ENCODE results near the gene DYNLT2. TPM values are rescaled to one million over a fixed set of nuclear protein-coding genes. Genes with fewer than 3 reads are reported as not detected.
"Not testable (repeated sequence)": the region's sequence is repeated elsewhere in the genome, so short reads cannot be mapped to it uniquely, and the experiment has no call there.

Gene DYNLT2
- total RNA-seq, 1 donor from 2014 or later: 0.52 TPM

GRCh38 chr6:169702840-169703246 is 48.5 kb downstream of the DYNLT2 start:
- peak overlapping the region; percentile 95 for H3K27ac ChIP-seq (ENCODE audit: low read depth, low read length)
- H3K9ac ChIP-seq (ENCODE audit: low read depth in 1 of 3, low read length in 3 of 3): peak overlapping the region; percentile 91 to 96 (median 93)
- H3K27me3 ChIP-seq (ENCODE audit: control insufficient read depth in 3 of 3, insufficient read depth in 3 of 3, low read length in 3 of 3): no peaks in the 10 kb centered on the region
- H3K4me1 ChIP-seq (ENCODE audit: control insufficient read depth in 3 of 3, insufficient read depth in 3 of 3, low read length in 3 of 3): peaks cover 30 to 51% (median 32%) of the 10 kb centered on the region in 3 donors
- no peaks in the 10 kb centered on the region for H3K9me3 ChIP-seq (ENCODE audit: control insufficient read depth in 3 of 3, low read length in 3 of 3)
- peaks cover 2 to 14% (median 13%) of the 10 kb centered on the region in 3 donors for H3K36me3 ChIP-seq (ENCODE audit: control insufficient read depth in 3 of 3, insufficient read depth in 3 of 3, low read length in 3 of 3)
- peak overlapping the region; percentile 90 to 98 (median 97) for H3K4me3 ChIP-seq (ENCODE audit: low read length in 3 of 3)

DNA sequence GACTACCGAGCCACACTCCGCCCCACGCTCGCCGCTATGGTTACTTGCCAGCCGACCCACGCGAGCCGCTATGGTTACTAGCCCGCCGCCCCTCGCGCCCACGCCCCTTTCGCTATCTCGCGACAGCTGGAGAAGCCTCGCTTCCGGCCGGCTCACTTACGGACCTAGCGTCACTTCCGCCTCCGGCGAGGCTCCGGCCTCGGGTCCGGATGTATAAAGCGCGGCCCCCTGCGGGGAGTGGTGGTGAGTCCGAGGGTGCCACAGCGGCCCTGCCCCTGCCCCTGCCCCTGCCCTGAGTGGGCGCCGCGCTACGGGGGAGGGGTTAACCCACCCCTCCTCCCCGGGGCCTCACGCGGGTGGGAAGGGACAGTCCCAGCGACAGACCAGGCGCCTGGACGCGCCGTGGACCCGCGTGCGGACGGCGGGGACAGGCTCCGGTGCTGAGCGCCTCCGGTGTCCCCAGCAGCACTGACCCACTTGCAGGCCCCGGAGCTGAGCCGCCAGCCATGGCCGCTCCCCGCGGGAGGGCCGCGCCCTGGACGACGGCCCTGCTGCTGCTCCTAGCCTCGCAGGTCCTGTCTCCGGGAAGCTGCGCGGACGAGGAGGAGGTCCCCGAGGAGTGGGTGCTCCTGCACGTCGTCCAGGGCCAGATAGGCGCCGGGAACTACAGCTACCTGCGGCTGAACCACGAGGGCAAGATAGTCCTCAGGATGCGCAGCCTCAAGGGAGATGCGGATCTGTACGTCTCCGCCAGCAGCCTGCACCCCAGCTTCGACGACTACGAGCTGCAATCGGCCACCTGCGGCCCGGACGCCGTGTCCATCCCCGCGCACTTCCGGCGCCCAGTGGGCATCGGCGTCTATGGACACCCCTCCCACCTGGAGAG is 49.2 kb downstream of the DYNLT2 start, which contains the start of the genes C6orf120 and WDR27:
Gene C6orf120 (plus strand): TSS at position 173 of the 886 bp plus-strand sequence. CDS start 334 bp downstream, at position 507.
Gene WDR27 (minus strand): TSS at position 76 of the 886 bp plus-strand sequence. CDS start 13,024 bp downstream, outside the sequence.
- Histone ChIP-seq H3K4me3 (ENCODE audit: low read length in 3 of 3) (peak within 1 kb of the TSS; percentile 90 to 98 (median 97)), H3K4me1 (ENCODE audit: control insufficient read depth in 3 of 3, insufficient read depth in 3 of 3, low read length in 3 of 3) (peaks cover 30 to 52% (median 32%) of the 10 kb centered on the region in 3 donors), H3K27me3 (ENCODE audit: control insufficient read depth in 3 of 3, insufficient read depth in 3 of 3, low read length in 3 of 3) (no peaks in the 10 kb centered on the region), H3K36me3 (ENCODE audit: control insufficient read depth in 3 of 3, insufficient read depth in 3 of 3, low read length in 3 of 3) (peaks cover 2 to 11% (median 8%) of the 10 kb centered on the region in 3 donors), H3K9ac (ENCODE audit: low read depth in 1 of 3, low read length in 3 of 3) (peak within 1 kb of the TSS; percentile 91 to 96 (median 93)), H3K27ac (ENCODE audit: low read depth, low read length) (peak within 1 kb of the TSS; percentile 95), H3K9me3 (ENCODE audit: control insufficient read depth in 3 of 3, low read length in 3 of 3) (no peaks in the 10 kb centered on the region)

DNA sequence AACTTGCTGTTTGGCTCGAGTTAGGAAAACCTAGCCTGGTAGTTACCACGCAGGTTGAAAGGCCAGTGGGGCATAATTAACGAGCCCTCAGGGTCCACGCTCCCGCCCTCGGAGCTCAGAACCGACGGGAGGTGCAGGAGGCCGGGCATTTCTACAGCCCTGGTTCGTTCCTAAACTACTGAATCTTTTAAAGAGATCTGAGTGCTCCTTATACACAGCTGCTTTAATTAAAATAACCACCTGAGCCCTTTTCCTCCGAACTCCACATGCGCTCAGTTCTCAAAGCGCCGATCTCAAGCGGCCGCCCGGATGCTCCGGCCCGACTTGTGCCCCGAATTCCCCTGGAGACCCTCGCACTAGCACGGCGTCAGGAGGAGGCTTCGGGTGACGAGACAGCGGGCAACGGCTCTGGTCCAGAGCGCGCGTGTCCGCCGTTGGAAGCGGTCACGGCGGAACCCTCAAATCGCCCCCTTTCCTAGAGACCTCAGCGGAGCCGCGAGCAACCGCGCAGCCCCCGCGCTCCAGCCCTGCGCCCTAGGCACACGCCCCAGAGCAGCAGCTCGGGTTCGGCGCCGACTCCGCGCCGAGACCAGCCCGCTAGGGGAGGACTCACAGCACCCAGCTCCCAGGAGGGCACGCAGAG is 49.9 kb downstream of the DYNLT2 start:
- Histone ChIP-seq H3K27ac (ENCODE audit: low read depth, low read length) (peak overlapping the region; percentile 95), H3K4me1 (ENCODE audit: control insufficient read depth in 3 of 3, insufficient read depth in 3 of 3, low read length in 3 of 3) (peaks cover 30 to 52% (median 32%) of the 10 kb centered on the region in 3 donors), H3K9ac (ENCODE audit: low read depth in 1 of 3, low read length in 3 of 3) (peak overlapping the region; percentile 91 to 96 (median 93)), H3K27me3 (ENCODE audit: control insufficient read depth in 3 of 3, insufficient read depth in 3 of 3, low read length in 3 of 3) (no peaks in the 10 kb centered on the region), H3K9me3 (ENCODE audit: control insufficient read depth in 3 of 3, low read length in 3 of 3) (no peaks in the 10 kb centered on the region), H3K4me3 (ENCODE audit: low read length in 3 of 3) (peak overlapping the region; percentile 90 to 98 (median 97)), H3K36me3 (ENCODE audit: control insufficient read depth in 3 of 3, insufficient read depth in 3 of 3, low read length in 3 of 3) (peaks cover 2 to 11% (median 8%) of the 10 kb centered on the region in 3 donors)

DNA sequence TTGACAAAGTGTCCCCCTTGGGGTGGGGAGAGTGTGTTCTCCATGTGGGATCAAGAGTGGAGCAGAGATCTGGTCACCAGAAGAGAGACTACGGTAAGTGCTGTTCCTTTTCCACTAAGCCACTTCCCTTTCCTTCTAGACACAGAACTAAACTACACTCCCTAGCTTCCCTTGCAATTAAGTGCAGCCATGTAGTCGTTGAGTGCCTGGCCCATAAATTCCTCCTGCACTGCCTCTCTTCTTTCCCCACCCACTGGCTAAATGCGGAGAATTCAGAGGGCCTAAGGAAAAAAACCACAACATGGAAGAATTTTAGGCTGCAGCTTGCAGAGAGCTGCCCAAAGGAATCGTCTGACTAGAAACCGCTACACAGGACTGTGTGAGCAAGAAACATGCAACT is 51.1 kb downstream of the DYNLT2 start:
- H3K27ac ChIP-seq (ENCODE audit: low read depth, low read length): no peak overlapping the region
- no peaks in the 10 kb centered on the region for H3K27me3 ChIP-seq (ENCODE audit: control insufficient read depth in 3 of 3, insufficient read depth in 3 of 3, low read length in 3 of 3)
- H3K9me3 ChIP-seq (ENCODE audit: control insufficient read depth in 3 of 3, low read length in 3 of 3): no peaks in the 10 kb centered on the region
- no peak overlapping the region for H3K4me3 ChIP-seq (ENCODE audit: low read length in 3 of 3)
- H3K4me1 ChIP-seq (ENCODE audit: control insufficient read depth in 3 of 3, insufficient read depth in 3 of 3, low read length in 3 of 3): peaks cover 30 to 52% (median 32%) of the 10 kb centered on the region in 3 donors
- peaks cover 2 to 11% (median 8%) of the 10 kb centered on the region in 3 donors for H3K36me3 ChIP-seq (ENCODE audit: control insufficient read depth in 3 of 3, insufficient read depth in 3 of 3, low read length in 3 of 3)
- H3K9ac ChIP-seq (ENCODE audit: low read depth in 1 of 3, low read length in 3 of 3): no peak overlapping the region

DNA sequence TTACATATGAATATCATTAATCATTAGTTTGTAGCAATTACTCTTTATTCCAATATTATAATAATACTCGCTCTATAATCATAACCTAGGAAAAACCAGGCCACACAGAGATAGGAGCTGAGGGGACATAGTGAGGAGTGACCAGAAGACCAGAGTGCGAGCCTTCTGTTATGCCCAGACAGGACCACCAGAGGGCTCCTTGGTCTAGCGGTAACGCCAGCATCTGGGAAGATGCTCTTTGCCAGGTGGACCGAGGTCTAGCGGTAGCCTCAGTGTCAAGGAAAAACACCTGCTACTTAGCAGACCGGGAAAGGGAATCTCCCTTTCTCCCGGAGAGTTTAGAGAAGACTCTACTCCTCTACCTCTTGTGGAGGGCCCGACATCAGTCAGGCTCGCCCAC is 54.3 kb downstream of the DYNLT2 start:
- not testable (repeated sequence) for H3K27ac ChIP-seq (ENCODE audit: low read depth, low read length)

DNA sequence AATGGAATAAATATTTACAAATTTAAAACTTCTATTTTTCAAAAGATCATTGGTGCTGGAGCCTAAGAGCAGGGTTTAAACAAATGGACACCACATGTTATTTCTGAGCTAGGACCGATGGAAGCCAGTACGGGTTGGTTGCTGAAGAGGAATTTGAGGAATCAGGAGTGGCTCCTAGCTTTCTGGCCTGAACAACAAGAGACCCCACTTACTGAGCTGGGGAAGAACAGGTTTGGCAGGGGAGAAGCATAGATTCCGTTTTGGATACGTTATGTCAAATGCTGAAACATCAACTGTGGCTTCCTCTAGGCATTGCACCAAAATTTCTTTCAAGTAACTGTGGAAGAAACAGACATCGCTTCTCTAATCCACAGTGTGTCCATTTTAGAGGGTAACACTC is 56.2 kb downstream of the DYNLT2 start:
- no peak overlapping the region for H3K4me3 ChIP-seq (ENCODE audit: low read length in 3 of 3)
- no peak overlapping the region for H3K27ac ChIP-seq (ENCODE audit: low read depth, low read length)
- no peaks in the 10 kb centered on the region for H3K9me3 ChIP-seq (ENCODE audit: control insufficient read depth in 3 of 3, low read length in 3 of 3)
- H3K4me1 ChIP-seq (ENCODE audit: control insufficient read depth in 3 of 3, insufficient read depth in 3 of 3, low read length in 3 of 3): peaks cover 2 to 17% (median 6%) of the 10 kb centered on the region in 3 donors
- H3K27me3 ChIP-seq (ENCODE audit: control insufficient read depth in 3 of 3, insufficient read depth in 3 of 3, low read length in 3 of 3): no peaks in the 10 kb centered on the region
- H3K9ac ChIP-seq (ENCODE audit: low read depth in 1 of 3, low read length in 3 of 3): no peak overlapping the region
- H3K36me3 ChIP-seq (ENCODE audit: control insufficient read depth in 3 of 3, insufficient read depth in 3 of 3, low read length in 3 of 3): peaks cover 2 to 8% (median 3%) of the 10 kb centered on the region in 3 donors

More for the DNA sequence above, 54.3 kb downstream of the DYNLT2 start:
- not testable (repeated sequence) for H3K9ac ChIP-seq (ENCODE audit: low read depth in 1 of 3, low read length in 3 of 3); H3K27me3 ChIP-seq (ENCODE audit: control insufficient read depth in 3 of 3, insufficient read depth in 3 of 3, low read length in 3 of 3); H3K9me3 ChIP-seq (ENCODE audit: control insufficient read depth in 3 of 3, low read length in 3 of 3); H3K36me3 ChIP-seq (ENCODE audit: control insufficient read depth in 3 of 3, insufficient read depth in 3 of 3, low read length in 3 of 3); H3K4me3 ChIP-seq (ENCODE audit: low read length in 3 of 3)
- peaks cover 13 to 31% (median 15%) of the 10 kb centered on the region in 3 donors for H3K4me1 ChIP-seq (ENCODE audit: control insufficient read depth in 3 of 3, insufficient read depth in 3 of 3, low read length in 3 of 3)

- no peak overlapping the region for H3K9ac ChIP-seq (ENCODE audit: low read depth in 1 of 3, low read length in 3 of 3)
- H3K27ac ChIP-seq (ENCODE audit: low read depth, low read length): no peak overlapping the region
- H3K36me3 ChIP-seq (ENCODE audit: control insufficient read depth in 3 of 3, insufficient read depth in 3 of 3, low read length in 3 of 3): peaks cover 2 to 7% (median 3%) of the 10 kb centered on the region in 3 donors
- no peaks in the 10 kb centered on the region for H3K27me3 ChIP-seq (ENCODE audit: control insufficient read depth in 3 of 3, insufficient read depth in 3 of 3, low read length in 3 of 3)
- no peak overlapping the region for H3K4me3 ChIP-seq (ENCODE audit: low read length in 3 of 3)
- H3K9me3 ChIP-seq (ENCODE audit: control insufficient read depth in 3 of 3, low read length in 3 of 3): no peaks in the 10 kb centered on the region
- no peaks in the 10 kb centered on the region for H3K4me1 ChIP-seq (ENCODE audit: control insufficient read depth in 3 of 3, insufficient read depth in 3 of 3, low read length in 3 of 3)
Measured at GRCh38 chr6:169692516-169692915, 58.9 kb downstream of the DYNLT2 start.

GRCh38 chr6:169691260-169691659 is 60.1 kb downstream of the DYNLT2 start:
- Histone ChIP-seq H3K9ac (ENCODE audit: low read depth in 1 of 3, low read length in 3 of 3) (no peak overlapping the region), H3K36me3 (ENCODE audit: control insufficient read depth in 3 of 3, insufficient read depth in 3 of 3, low read length in 3 of 3) (peaks cover 6 to 7% (median 7%) of the 10 kb centered on the region in 3 donors), H3K9me3 (ENCODE audit: control insufficient read depth in 3 of 3, low read length in 3 of 3) (no peaks in the 10 kb centered on the region), H3K27me3 (ENCODE audit: control insufficient read depth in 3 of 3, insufficient read depth in 3 of 3, low read length in 3 of 3) (no peaks in the 10 kb centered on the region), H3K27ac (ENCODE audit: low read depth, low read length) (no peak overlapping the region), H3K4me1 (ENCODE audit: control insufficient read depth in 3 of 3, insufficient read depth in 3 of 3, low read length in 3 of 3) (no peaks in the 10 kb centered on the region), H3K4me3 (ENCODE audit: low read length in 3 of 3) (no peak overlapping the region)
